HCT116 (cell line): ENCODE measurements around the gene NAA25. TPM values are rescaled to one million over a fixed set of nuclear protein-coding genes. Genes with fewer than 3 reads are reported as not detected.

Experiments used
- ATAC-seq: fragments of 200-7000 bp; cut with Tn5 transposase; 2 replicates; pipeline ENCODE4 v1.9.1; 2020; ENCODE audit warnings: mild to moderate bottlenecking, moderate library complexity
- BruUV-seq: library from RNA; stranded (reverse); fragments of 400-500 nt; replicated peaks from 2 replicates; lab custom pipeline; 2021; lab: Mats Ljungman, UMichigan
- CTCF ChIA-PET: fragments of 300-600 bp; sonication (Branson Sonifier 250); formaldehyde crosslinking; loops from one replicate; lab custom pipeline; 2021; ENCODE audit warnings: antibody characterized with exemption; lab: Charles Lee
- POLR2A ChIA-PET: fragments of 300-600, 350-600 bp; sonication (Branson Sonifier 250); formaldehyde crosslinking; loops from one replicate; lab custom pipeline; 2021; ENCODE audit warnings: antibody characterized with exemption; lab: Charles Lee
- RAD21 ChIA-PET, 2 experiments: fragments of 300-600 bp; sonication (Branson Sonifier 250); formaldehyde crosslinking; loops; one replicate each; lab custom pipeline; 2023; ENCODE audit warnings: low total read pairs in 2 of 2; ENCODE audit not compliant: uncharacterized antibody in 2 of 2, unreplicated experiment in 2 of 2, low non-redundant PET in 1 of 2; lab: Charles Lee
- DNase-seq: peaks from one replicate; pipeline ENCODE4 v3.0.0-alpha.2; 2010; ENCODE audit warnings: low read depth, low spot score
- H2AFZ ChIP-seq: fragments of 200-600 bp; shearing (Covaris generic), sonication (generic); 2 replicates; pipeline ENCODE4 v1.6.1; 2017; ENCODE audit warnings: low read depth, mixed run types, mixed read lengths, antibody characterized with exemption, low read length; ENCODE audit not compliant: poor library complexity, severe bottlenecking
- H3K27ac ChIP-seq: 2 replicates; pipeline ENCODE4 v1.5.1; 2012; ENCODE audit warnings: low read depth, low read length
- H3K27me3 ChIP-seq: fragments of 200-600 bp; sonication (generic); 2 replicates; pipeline ENCODE4 v1.6.1; 2016; ENCODE audit warnings: mixed run types, low read length, mixed read lengths; ENCODE audit not compliant: insufficient read depth
- H3K36me3 ChIP-seq, 2 experiments: fragments of 200-500 bp in 1 of 2; fragments of 200-600 bp in 1 of 2; sonication (Bioruptor generic) in 1 of 2; sonication (generic) in 1 of 2; 2 replicates each; pipeline versions ENCODE4 v1.5.1 to v1.6.1; 2014 to 2016; ENCODE audit warnings: low read length in 2 of 2, inconsistent platforms in 1 of 2, mixed read lengths in 1 of 2, mixed run types in 1 of 2; ENCODE audit not compliant: insufficient read depth in 2 of 2, control insufficient read depth in 1 of 2
- H3K4me1 ChIP-seq, 2 experiments: fragments of 200-600 bp in 1 of 2; sonication (generic) in 1 of 2; 2 replicates each; pipeline versions ENCODE4 v1.5.1 to v1.6.1; 2012 to 2017; ENCODE audit warnings: low read length in 2 of 2, inconsistent platforms in 1 of 2, mild to moderate bottlenecking in 1 of 2, mixed read lengths in 1 of 2, mixed run types in 1 of 2, moderate library complexity in 1 of 2; ENCODE audit not compliant: insufficient read depth in 2 of 2, control insufficient read depth in 1 of 2
- H3K4me2 ChIP-seq: fragments of 200-600 bp; sonication (generic); 2 replicates; pipeline ENCODE4 v1.6.1; 2017; ENCODE audit warnings: mixed run types, low read length, mixed read lengths
- H3K4me3 ChIP-seq, 2 experiments: fragments of 200-600 bp in 1 of 2; sonication (generic) in 1 of 2; replicated peaks in 1 of 2; 2 replicates each; pipeline ENCODE4 v1.5.1; 2011 to 2016; ENCODE audit warnings: low read length in 2 of 2, control low read depth in 1 of 2, low read depth in 1 of 2, mild to moderate bottlenecking in 1 of 2, mixed read lengths in 1 of 2, mixed run types in 1 of 2
- H3K79me2 ChIP-seq: fragments of 200-600 bp; sonication (generic); 2 replicates; pipeline ENCODE4 v1.6.1; 2017; ENCODE audit warnings: mild to moderate bottlenecking, mixed run types, low read length, moderate library complexity, mixed read lengths; ENCODE audit not compliant: insufficient read depth
- H3K9ac ChIP-seq: fragments of 200-600 bp; sonication (generic); 2 replicates; pipeline ENCODE4 v1.6.1; 2016; ENCODE audit warnings: low read length, mixed read lengths
- H3K9me2 ChIP-seq: fragments of 200-600 bp; sonication (generic), shearing (Covaris generic); 2 replicates; pipeline ENCODE4 v1.6.1; 2017; ENCODE audit warnings: mixed run types, mild to moderate bottlenecking, moderate library complexity; ENCODE audit not compliant: insufficient read depth
- H3K9me3 ChIP-seq, 2 experiments: fragments of 200-500 bp in 1 of 2; fragments of 200-600 bp in 1 of 2; sonication (Bioruptor generic) in 1 of 2; sonication (generic) in 1 of 2; 2 replicates each; pipeline ENCODE4 v1.6.1; 2014 to 2017; ENCODE audit warnings: low read length in 2 of 2, mixed read lengths in 2 of 2, inconsistent platforms in 1 of 2, low read depth in 1 of 2, mild to moderate bottlenecking in 1 of 2, mixed run types in 1 of 2, moderate library complexity in 1 of 2; ENCODE audit not compliant: control insufficient read depth in 1 of 2, insufficient read depth in 1 of 2
- H4K20me1 ChIP-seq: fragments of 200-600 bp; sonication (generic), shearing (Covaris generic); 2 replicates; pipeline ENCODE4 v1.6.1; 2017; ENCODE audit warnings: mixed run types, mild to moderate bottlenecking, moderate library complexity; ENCODE audit not compliant: insufficient read depth
- CBX3 ChIP-seq: IDR thresholded peaks from 2 replicates; pipeline ENCODE4 v1.6.1; 2012; ENCODE audit warnings: low read depth
- CEBPB ChIP-seq: IDR thresholded peaks from 2 replicates; pipeline ENCODE4 v1.6.1; 2012; ENCODE audit warnings: low read depth
- CTCF ChIP-seq, 3 experiments: fragments of 200-600 bp in 1 of 3; sonication (generic) in 1 of 3; IDR thresholded peaks in 2 of 3; conservative IDR thresholded peaks in 1 of 3; 2 replicates each; pipeline ENCODE4 v1.5.1; 2012 to 2017; ENCODE audit warnings: low read depth in 2 of 3, low read length in 2 of 3, antibody characterized with exemption in 1 of 3, borderline replicate concordance in 1 of 3, control low read depth in 1 of 3, mild to moderate bottlenecking in 1 of 3, mixed read lengths in 1 of 3, mixed run types in 1 of 3, moderate library complexity in 1 of 3; ENCODE audit not compliant: insufficient read depth in 1 of 3
- EGR1 ChIP-seq: IDR thresholded peaks from 2 replicates; pipeline ENCODE4 v1.6.1; 2012; ENCODE audit warnings: low read depth
- ELF1 ChIP-seq: IDR thresholded peaks from 2 replicates; pipeline ENCODE4 v1.6.1; 2012; ENCODE audit warnings: low read depth, borderline replicate concordance
- EZH2phosphoT487 ChIP-seq: fragments of 200-600 bp; IDR thresholded peaks from 2 replicates; pipeline ENCODE4 v1.6.1; 2018; ENCODE audit warnings: antibody characterized with exemption, borderline replicate concordance
- FOSL1 ChIP-seq: IDR thresholded peaks from 2 replicates; pipeline ENCODE4 v1.6.1; 2012; ENCODE audit warnings: low read depth
- POLR2AphosphoS5 ChIP-seq: IDR thresholded peaks from 2 replicates; pipeline ENCODE4 v1.6.1; 2011; ENCODE audit warnings: mild to moderate bottlenecking, low read depth, low read length, moderate library complexity
- RAD21 ChIP-seq: IDR thresholded peaks from 2 replicates; pipeline ENCODE4 v1.6.1; 2012; ENCODE audit warnings: low read depth, mild to moderate bottlenecking
- SIN3A ChIP-seq: IDR thresholded peaks from 2 replicates; pipeline ENCODE4 v1.6.1; 2012; ENCODE audit warnings: low read depth
- SRF ChIP-seq: IDR thresholded peaks from 2 replicates; pipeline ENCODE4 v1.6.1; 2012; ENCODE audit warnings: low read depth
- YY1 ChIP-seq: IDR thresholded peaks from 2 replicates; pipeline ENCODE4 v1.6.1; 2011; ENCODE audit warnings: low read length, low read depth, moderate library complexity, mild to moderate bottlenecking; ENCODE audit not compliant: insufficient replicate concordance; ENCODE audit errors: extremely low read depth
- ZBTB33 ChIP-seq: IDR thresholded peaks from 2 replicates; pipeline ENCODE4 v1.6.1; 2011; ENCODE audit warnings: mild to moderate bottlenecking, low read length, moderate library complexity; ENCODE audit not compliant: insufficient replicate concordance; ENCODE audit errors: extremely low read depth
- ZFX ChIP-seq: fragments of 450-650 bp; IDR thresholded peaks from 2 replicates; pipeline ENCODE4 v1.6.1; 2017
- ZNF274 ChIP-seq: fragments of 200-500 bp; sonication (Bioruptor generic); IDR thresholded peaks from 2 replicates; pipeline ENCODE4 v1.6.1; 2014; ENCODE audit warnings: mild to moderate bottlenecking, low read depth, low read length, inconsistent platforms
- intact Hi-C: fragments of 100-400 bp; cut with micrococcal nuclease; formaldehyde crosslinking; loops from 2 replicates; pipeline ENCODE4 v1.10.0; 2022
- total RNA-seq: library from RNA; stranded (reverse); gene quantifications from one replicate; pipeline ENCODE4 v1.2.1, GENCODE V29; 2021; ENCODE audit not compliant: unreplicated experiment
- TF ChIP-seq, protein P1 (sequence below): IDR thresholded peaks from 2 replicates; pipeline ENCODE4 v1.6.1; 2012
- TF ChIP-seq, protein P2 (sequence below): IDR thresholded peaks from 2 replicates; pipeline ENCODE4 v1.6.1; 2012
- TF ChIP-seq, protein P3 (sequence below): IDR thresholded peaks from 2 replicates; pipeline ENCODE4 v1.6.1; 2012; ENCODE audit warnings: low read depth

NAA25 gene
- total RNA-seq, 1 experiment from 2014 or later = 56.6 TPM

DNA sequence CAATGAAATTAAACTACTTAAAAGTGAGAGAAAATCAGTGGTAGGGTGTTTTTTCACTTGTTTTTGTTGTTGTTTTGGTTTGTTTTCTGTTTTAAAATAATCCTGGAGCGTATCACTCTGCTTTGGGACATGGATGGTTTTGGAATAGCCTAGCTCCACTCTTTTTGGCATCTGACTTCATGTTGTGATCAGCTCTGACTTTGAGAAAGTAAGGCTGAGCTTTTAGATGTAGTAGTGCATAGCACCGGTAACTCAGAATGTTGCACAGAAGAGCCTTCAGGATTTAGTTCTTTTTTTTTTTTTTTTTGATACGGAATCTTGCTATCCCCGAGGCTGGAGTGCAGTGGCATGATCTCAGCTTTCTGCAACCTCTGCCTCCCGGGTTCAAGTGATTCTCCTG is 24.8 kb upstream of the NAA25 start:
- POLR2A ChIA-PET = interaction anchor here (2.0 kb wide), 1 partner anchor 10 kb away, joined by 6 read pairs; no protein-coding TSS in a partner anchor
- intact Hi-C loops = no loop called here
- no peaks in the 10 kb centered on the region for H3K27me3 ChIP-seq

More for the DNA sequence above, 24.8 kb upstream of the NAA25 start:
- no peak overlapping the region for H3K9ac ChIP-seq
- H3K36me3 ChIP-seq = peaks cover 6 to 15% of the 10 kb centered on the region in 2 experiments; a peak in 3 of 4 replicates
- H3K9me2 ChIP-seq = no peaks in the 10 kb centered on the region
- no peak overlapping the region for H3K4me3 ChIP-seq
- 0 out of 2 replicates have a peak, but pooled peaks cover 6% of the 10 kb centered on the region for H3K79me2 ChIP-seq
- ChIA-PET RAD21 (no interaction called here), CTCF (no interaction called here)
- BruUV-seq = no TSS peak
- DNase-seq (no peak), ATAC-seq (no peak)
- TF ChIP-seq, protein P1, sequence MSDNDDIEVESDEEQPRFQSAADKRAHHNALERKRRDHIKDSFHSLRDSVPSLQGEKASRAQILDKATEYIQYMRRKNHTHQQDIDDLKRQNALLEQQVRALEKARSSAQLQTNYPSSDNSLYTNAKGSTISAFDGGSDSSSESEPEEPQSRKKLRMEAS = no peak
- TF ChIP-seq ZBTB33 = no peak
- no peak for TF ChIP-seq ZNF274
- TF ChIP-seq ZFX = no peak
- TF ChIP-seq CBX3 = no peak
- TF ChIP-seq CTCF (IDR thresholded peaks at IDR 0.05 in 2 of 3, conservative IDR thresholded peaks at IDR 0.05 in 1 of 3; ENCODE audit: borderline replicate concordance in 1 of 3, insufficient read depth in 1 of 3, low read depth in 2 of 3, low read length in 2 of 3) = no peak
- TF ChIP-seq SRF = no peak
- TF ChIP-seq, protein P2, sequence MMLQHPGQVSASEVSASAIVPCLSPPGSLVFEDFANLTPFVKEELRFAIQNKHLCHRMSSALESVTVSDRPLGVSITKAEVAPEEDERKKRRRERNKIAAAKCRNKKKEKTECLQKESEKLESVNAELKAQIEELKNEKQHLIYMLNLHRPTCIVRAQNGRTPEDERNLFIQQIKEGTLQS = no peak
- TF ChIP-seq RAD21 = no peak
- TF ChIP-seq, protein P3, sequence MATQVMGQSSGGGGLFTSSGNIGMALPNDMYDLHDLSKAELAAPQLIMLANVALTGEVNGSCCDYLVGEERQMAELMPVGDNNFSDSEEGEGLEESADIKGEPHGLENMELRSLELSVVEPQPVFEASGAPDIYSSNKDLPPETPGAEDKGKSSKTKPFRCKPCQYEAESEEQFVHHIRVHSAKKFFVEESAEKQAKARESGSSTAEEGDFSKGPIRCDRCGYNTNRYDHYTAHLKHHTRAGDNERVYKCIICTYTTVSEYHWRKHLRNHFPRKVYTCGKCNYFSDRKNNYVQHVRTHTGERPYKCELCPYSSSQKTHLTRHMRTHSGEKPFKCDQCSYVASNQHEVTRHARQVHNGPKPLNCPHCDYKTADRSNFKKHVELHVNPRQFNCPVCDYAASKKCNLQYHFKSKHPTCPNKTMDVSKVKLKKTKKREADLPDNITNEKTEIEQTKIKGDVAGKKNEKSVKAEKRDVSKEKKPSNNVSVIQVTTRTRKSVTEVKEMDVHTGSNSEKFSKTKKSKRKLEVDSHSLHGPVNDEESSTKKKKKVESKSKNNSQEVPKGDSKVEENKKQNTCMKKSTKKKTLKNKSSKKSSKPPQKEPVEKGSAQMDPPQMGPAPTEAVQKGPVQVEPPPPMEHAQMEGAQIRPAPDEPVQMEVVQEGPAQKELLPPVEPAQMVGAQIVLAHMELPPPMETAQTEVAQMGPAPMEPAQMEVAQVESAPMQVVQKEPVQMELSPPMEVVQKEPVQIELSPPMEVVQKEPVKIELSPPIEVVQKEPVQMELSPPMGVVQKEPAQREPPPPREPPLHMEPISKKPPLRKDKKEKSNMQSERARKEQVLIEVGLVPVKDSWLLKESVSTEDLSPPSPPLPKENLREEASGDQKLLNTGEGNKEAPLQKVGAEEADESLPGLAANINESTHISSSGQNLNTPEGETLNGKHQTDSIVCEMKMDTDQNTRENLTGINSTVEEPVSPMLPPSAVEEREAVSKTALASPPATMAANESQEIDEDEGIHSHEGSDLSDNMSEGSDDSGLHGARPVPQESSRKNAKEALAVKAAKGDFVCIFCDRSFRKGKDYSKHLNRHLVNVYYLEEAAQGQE = no peak
- no peak for TF ChIP-seq SIN3A
- TF ChIP-seq CEBPB = no peak
- no peak for TF ChIP-seq POLR2AphosphoS5
- TF ChIP-seq EZH2phosphoT487 = no peak
- no peak for TF ChIP-seq YY1
- no peak for TF ChIP-seq ELF1
- TF ChIP-seq EGR1 = no peak
- TF ChIP-seq FOSL1 = no peak
- no peak overlapping the region for H3K27ac ChIP-seq
- H4K20me1 ChIP-seq = no peaks in the 10 kb centered on the region
- no peak overlapping the region for H2AFZ ChIP-seq
- H3K4me1 ChIP-seq = peaks cover 5 to 10% of the 10 kb centered on the region in 2 experiments
- no peak overlapping the region for H3K4me2 ChIP-seq
- H3K9me3 ChIP-seq = no peaks in the 10 kb centered on the region
